OCI-LY7 (cell line): ENCODE results near the gene DNAJC5G. TPM values are rescaled to one million over a fixed set of nuclear protein-coding genes. Genes with fewer than 3 reads are reported as not detected.
"Not testable (repeated sequence)": the region's sequence is repeated elsewhere in the genome, so short reads cannot be mapped to it uniquely, and the experiment has no call there.

Experiments
- BruUV-seq: library from RNA; stranded (reverse); fragments of 400-500 nt; replicated peaks from 2 replicates; lab custom pipeline; 2021; lab: Mats Ljungman, UMichigan
- CTCF ChIA-PET: fragments of 300-600 bp; sonication (Branson Sonifier 250); formaldehyde crosslinking; loops from one replicate; lab custom pipeline; 2022; ENCODE audit warnings: antibody characterized with exemption; ENCODE audit not compliant: unreplicated experiment; lab: Charles Lee
- POLR2A ChIA-PET: fragments of 300-600 bp; sonication (Branson Sonifier 250); formaldehyde crosslinking; loops from one replicate; lab custom pipeline; 2022; ENCODE audit warnings: antibody characterized with exemption; lab: Charles Lee
- DNase-seq: peaks from one replicate; pipeline ENCODE4 v3.0.0-alpha.2; 2015; ENCODE audit warnings: low spot score
- H2AFZ ChIP-seq: fragments of 200-600 bp; sonication (generic), shearing (Covaris generic); 2 replicates; pipeline ENCODE4 v1.6.1; 2014; ENCODE audit warnings: mild to moderate bottlenecking, antibody characterized with exemption, low read length, moderate library complexity
- H3K27ac ChIP-seq: fragments of 200-600 bp; sonication (generic); 2 replicates; pipeline ENCODE4 v1.5.1; 2014; ENCODE audit warnings: mixed run types, low read depth, mild to moderate bottlenecking, moderate library complexity, low read length, inconsistent platforms; ENCODE audit not compliant: poor library complexity, severe bottlenecking
- H3K36me3 ChIP-seq: fragments of 200-600 bp; sonication (generic); 2 replicates; pipeline ENCODE4 v1.6.1; 2014; ENCODE audit warnings: mild to moderate bottlenecking, antibody characterized with exemption, low read length, moderate library complexity, mixed read lengths; ENCODE audit not compliant: insufficient read depth
- H3K4me1 ChIP-seq: fragments of 200-600 bp; sonication (generic); 2 replicates; pipeline ENCODE4 v1.5.1; 2014; ENCODE audit warnings: mild to moderate bottlenecking, low read length; ENCODE audit not compliant: insufficient read depth, poor library complexity, severe bottlenecking
- H3K4me2 ChIP-seq: fragments of 200-600 bp; sonication (generic); 2 replicates; pipeline ENCODE4 v1.6.1; 2014; ENCODE audit warnings: mild to moderate bottlenecking, low read length
- H3K4me3 ChIP-seq: fragments of 200-600 bp; sonication (generic); 2 replicates; pipeline ENCODE4 v1.5.1; 2014; ENCODE audit warnings: mild to moderate bottlenecking, low read depth, low read length; ENCODE audit not compliant: poor library complexity, severe bottlenecking
- H3K79me2 ChIP-seq: fragments of 200-600 bp; sonication (generic); 2 replicates; pipeline ENCODE4 v1.6.1; 2016; ENCODE audit warnings: low read depth, mild to moderate bottlenecking, low read length, moderate library complexity, mixed read lengths; ENCODE audit not compliant: insufficient read depth
- H3K9me2 ChIP-seq: fragments of 200-600 bp; sonication (generic); 2 replicates; pipeline ENCODE4 v1.6.1; 2016; ENCODE audit warnings: mild to moderate bottlenecking, low read length, mixed read lengths; ENCODE audit not compliant: insufficient read depth
- H3K9me3 ChIP-seq: fragments of 200-600 bp; sonication (generic); 2 replicates; pipeline ENCODE4 v1.6.1; 2014; ENCODE audit warnings: mild to moderate bottlenecking, mixed run types, low read length, mixed read lengths
- H4K20me1 ChIP-seq: fragments of 200-600 bp; sonication (generic); 2 replicates; pipeline ENCODE4 v1.6.1; 2014; ENCODE audit warnings: mild to moderate bottlenecking, antibody characterized with exemption, low read length, moderate library complexity, mixed read lengths; ENCODE audit not compliant: insufficient read depth
- EZH2phosphoT487 ChIP-seq: fragments of 200-600 bp; sonication (generic); IDR thresholded peaks from 2 replicates; pipeline ENCODE4 v1.6.1; 2018; ENCODE audit warnings: low read depth, borderline replicate concordance, mild to moderate bottlenecking, mixed run types, antibody characterized with exemption, low read length, moderate library complexity, mixed read lengths
- intact Hi-C: fragments of 100-400 bp; cut with micrococcal nuclease; formaldehyde crosslinking; loops from one replicate; pipeline ENCODE4 v1.10.0; 2022; ENCODE audit not compliant: unreplicated experiment
- total RNA-seq, 2 experiments: library from RNA; depleted of rRNA in 1 of 2; stranded (reverse); fragments of >200 nt in 1 of 2; shearing (Covaris generic) in 1 of 2; gene quantifications; 2 replicates each; pipeline ENCODE4 v1.2.3, GENCODE V29; 2014 to 2022
- TF ChIP-seq, protein P1 (sequence below): fragments of 200-600 bp; sonication (generic); conservative IDR thresholded peaks from 2 replicates; pipeline ENCODE4 v1.5.1; 2014; ENCODE audit warnings: mild to moderate bottlenecking, antibody characterized with exemption, low read length, moderate library complexity, mixed read lengths

The DNAJC5G gene
- total RNA-seq, 2 experiments from 2014 or later, result 4.7 to 18.2 TPM

DNA sequence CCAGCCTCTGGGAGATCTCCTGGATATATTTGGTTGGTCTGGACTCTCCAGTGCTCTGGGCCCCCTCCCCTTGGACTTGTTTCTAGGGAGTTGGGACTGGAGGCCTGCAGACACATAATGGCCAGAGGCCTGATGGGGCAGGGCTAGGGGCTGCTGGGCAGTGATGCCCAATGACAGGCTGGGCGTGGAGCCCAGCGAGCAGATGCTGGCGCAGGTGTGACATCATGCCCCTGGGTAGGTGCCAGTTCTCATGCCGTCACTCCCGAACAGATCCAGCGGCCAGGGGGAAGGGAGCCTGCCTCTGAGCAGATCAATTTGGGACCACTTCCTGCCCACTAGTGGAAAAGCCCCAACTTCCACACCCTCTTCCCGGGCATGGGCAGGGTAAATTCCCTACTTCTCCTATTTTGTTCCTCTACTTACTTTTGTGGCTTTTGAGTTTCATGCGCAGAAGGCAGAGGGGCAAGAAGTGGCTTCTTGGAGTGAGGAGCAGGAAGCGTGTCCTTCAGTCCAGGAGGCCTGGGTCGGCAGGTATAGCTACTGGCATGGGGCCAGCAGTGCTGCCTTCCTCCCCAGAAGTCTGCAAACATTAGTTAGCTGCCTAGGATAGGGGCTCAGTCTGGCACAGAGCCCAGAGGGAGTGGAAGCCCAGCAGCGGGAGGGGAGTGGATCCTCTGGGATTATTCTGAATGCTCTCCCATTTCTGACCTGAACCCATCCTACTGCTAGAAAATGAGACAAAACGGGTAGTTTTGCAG lies 41.6 kb downstream of the DNAJC5G start:
- no peaks in the 10 kb centered on the region; the same call in 1 of the 2 replicates for H3K36me3 ChIP-seq
- DNase-seq, result no peak
- POLR2A ChIA-PET, result interaction anchor here (0.6 kb wide), 1 partner anchor 19 kb away, joined by 3 read pairs; no protein-coding TSS in a partner anchor
- no peaks in the 10 kb centered on the region for H3K9me2 ChIP-seq
- no peak overlapping the region for H3K4me3 ChIP-seq
- H3K79me2 ChIP-seq, result peaks cover 7% of the 10 kb centered on the region; the same call in 1 of the 2 replicates
- no TSS peak for BruUV-seq
- peaks cover 5% of the 10 kb centered on the region for H3K4me1 ChIP-seq
- H3K9me3 ChIP-seq, result no peaks in the 10 kb centered on the region
- H2AFZ ChIP-seq, result no peak overlapping the region
- H4K20me1 ChIP-seq, result no peaks in the 10 kb centered on the region
- intact Hi-C loops, result no loop called here
- H3K4me2 ChIP-seq, result no peak overlapping the region
- no peak overlapping the region for H3K27ac ChIP-seq
- TF ChIP-seq, protein P1, sequence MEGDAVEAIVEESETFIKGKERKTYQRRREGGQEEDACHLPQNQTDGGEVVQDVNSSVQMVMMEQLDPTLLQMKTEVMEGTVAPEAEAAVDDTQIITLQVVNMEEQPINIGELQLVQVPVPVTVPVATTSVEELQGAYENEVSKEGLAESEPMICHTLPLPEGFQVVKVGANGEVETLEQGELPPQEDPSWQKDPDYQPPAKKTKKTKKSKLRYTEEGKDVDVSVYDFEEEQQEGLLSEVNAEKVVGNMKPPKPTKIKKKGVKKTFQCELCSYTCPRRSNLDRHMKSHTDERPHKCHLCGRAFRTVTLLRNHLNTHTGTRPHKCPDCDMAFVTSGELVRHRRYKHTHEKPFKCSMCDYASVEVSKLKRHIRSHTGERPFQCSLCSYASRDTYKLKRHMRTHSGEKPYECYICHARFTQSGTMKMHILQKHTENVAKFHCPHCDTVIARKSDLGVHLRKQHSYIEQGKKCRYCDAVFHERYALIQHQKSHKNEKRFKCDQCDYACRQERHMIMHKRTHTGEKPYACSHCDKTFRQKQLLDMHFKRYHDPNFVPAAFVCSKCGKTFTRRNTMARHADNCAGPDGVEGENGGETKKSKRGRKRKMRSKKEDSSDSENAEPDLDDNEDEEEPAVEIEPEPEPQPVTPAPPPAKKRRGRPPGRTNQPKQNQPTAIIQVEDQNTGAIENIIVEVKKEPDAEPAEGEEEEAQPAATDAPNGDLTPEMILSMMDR, result no peak
- TF ChIP-seq EZH2phosphoT487, result no peak
- CTCF ChIA-PET, result no interaction called here

DNA sequence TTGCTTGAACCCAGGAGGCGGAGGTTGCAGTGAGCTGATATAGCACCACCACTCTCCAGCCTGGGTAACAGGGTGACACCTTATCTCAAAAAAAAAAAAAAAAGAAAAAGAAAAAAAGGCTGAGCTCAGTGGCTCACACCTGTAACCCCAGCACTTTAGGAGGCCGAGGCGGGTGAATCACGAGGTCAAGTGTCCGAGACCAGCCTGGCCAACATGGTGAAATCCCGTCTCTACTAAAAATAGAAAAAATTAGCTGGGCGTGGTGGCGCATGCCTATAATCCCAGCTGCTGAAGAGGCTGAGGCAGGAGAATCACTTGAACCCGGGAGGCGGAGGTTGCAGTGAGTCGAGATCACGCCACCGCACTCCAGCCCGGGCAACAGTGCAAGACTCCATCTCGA lies 44.6 kb downstream of the DNAJC5G start:
- not testable (repeated sequence) for H4K20me1 ChIP-seq, H3K9me3 ChIP-seq, H3K27ac ChIP-seq, H3K36me3 ChIP-seq, BruUV-seq, H3K9me2 ChIP-seq, DNase-seq, H3K4me2 ChIP-seq, H2AFZ ChIP-seq, H3K4me3 ChIP-seq
- ChIA-PET CTCF (interaction anchor here (1.5 kb wide), 1 partner anchor 17 kb away, joined by 3 read pairs; no protein-coding TSS in a partner anchor), POLR2A (interaction anchor here (0.6 to 1.3 kb wide), 2 partner anchors 17 to 37 kb away, joined by 3 to 4 read pairs; no protein-coding TSS in a partner anchor)
- Histone ChIP-seq H3K79me2 (peaks cover 24% of the 10 kb centered on the region; the same call in 1 of the 2 replicates), H3K4me1 (peaks cover 16% of the 10 kb centered on the region)
- intact Hi-C loops, result loop anchor here (5.0 kb wide), 1 partner anchor 37 kb away; the partner anchor contains the start of gene GTF3C2

DNA sequence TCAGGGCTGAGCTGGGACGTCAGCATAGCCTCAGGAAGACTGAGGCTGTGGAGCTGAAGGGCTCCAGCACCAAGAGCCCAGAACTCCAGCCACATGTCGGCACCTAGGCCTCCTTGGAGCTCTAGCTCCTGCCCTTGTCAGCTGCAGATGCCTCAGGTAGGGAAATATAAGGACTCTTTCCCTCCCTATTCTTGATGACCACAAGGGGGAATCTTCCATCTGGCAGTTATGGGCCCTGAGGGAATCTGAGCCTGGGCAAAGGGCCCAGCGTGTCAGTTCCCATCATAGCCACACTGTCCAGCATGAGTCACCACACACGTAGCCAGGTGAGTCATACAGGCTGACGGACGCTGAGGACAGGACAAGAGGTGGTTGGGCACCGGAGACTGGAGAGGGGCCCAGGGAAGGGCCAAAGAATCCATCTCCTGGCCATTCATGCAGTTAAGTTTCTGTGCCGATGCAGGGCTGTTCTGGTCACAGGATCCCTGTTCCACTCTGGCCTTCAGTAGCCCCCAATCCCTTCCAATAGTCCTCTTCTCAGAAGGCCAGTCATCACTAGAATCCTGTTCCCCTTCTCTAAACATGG lies 45.8 kb downstream of the DNAJC5G start:
- no peak overlapping the region for H3K27ac ChIP-seq
- H3K9me3 ChIP-seq, result no peaks in the 10 kb centered on the region
- no TSS peak for BruUV-seq
- TF ChIP-seq EZH2phosphoT487, result no peak
- TF ChIP-seq, protein P1, result no peak
- peak overlapping the region; percentile 91 for H3K4me2 ChIP-seq
- no peaks in the 10 kb centered on the region for H4K20me1 ChIP-seq
- H3K36me3 ChIP-seq, result peaks cover 8% of the 10 kb centered on the region; the same call in 1 of the 2 replicates
- H2AFZ ChIP-seq, result no peak overlapping the region
- no peaks in the 10 kb centered on the region for H3K9me2 ChIP-seq
- peaks cover 24% of the 10 kb centered on the region; the same call in 1 of the 2 replicates for H3K79me2 ChIP-seq
- ChIA-PET CTCF (interaction anchor here (0.6 to 1.5 kb wide), 2 partner anchors 18 to 310 kb away, joined by 3 read pairs; no protein-coding TSS in a partner anchor), POLR2A (no interaction called here)
- intact Hi-C loops, result loop anchor here (5.0 kb wide), 1 partner anchor 36 kb away; the partner anchor contains the start of gene GTF3C2
- no peak for DNase-seq
- H3K4me1 ChIP-seq, result peaks cover 16% of the 10 kb centered on the region
- peak overlapping the region; percentile 84 for H3K4me3 ChIP-seq
